Stimulated activated CD8-positive, alpha-beta memory T cell treated with anti-CD3 and anti-CD28 coated beads, Interleukin-15, amount 100 ng/mL, for 24 hours (primary cell): ENCODE data around the gene PRODH2.
"Not testable (repeated sequence)": the region's sequence is repeated elsewhere in the genome, so short reads cannot be mapped to it uniquely, and the experiment has no call there.

Source experiments
- DNase-seq: peaks from one replicate; pipeline ENCODE4 v3.0.0-alpha.2; 2020; ENCODE audit warnings: low read depth

PRODH2 gene

DNA sequence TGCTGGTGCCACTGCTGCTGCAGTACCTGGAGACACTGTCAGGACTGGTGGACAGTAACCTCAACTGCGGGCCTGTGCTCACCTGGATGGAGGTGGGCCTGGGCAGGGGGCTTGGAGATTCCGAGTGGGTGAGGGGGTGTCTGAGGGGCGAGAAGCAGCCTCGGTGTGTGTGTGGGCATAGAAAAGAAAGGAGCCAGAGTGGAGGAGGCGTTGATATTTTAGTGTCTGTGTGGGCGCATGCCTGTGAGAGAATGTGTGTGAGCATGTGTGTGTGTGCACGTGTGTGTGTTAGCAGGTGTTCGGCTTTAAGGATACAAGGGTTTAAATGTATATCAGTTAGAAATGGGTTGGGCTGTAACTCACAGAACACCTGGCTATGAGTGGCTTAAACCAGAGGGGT, 33.6 kb downstream of the PRODH2 start:
- DNase-seq = no peak

DNA sequence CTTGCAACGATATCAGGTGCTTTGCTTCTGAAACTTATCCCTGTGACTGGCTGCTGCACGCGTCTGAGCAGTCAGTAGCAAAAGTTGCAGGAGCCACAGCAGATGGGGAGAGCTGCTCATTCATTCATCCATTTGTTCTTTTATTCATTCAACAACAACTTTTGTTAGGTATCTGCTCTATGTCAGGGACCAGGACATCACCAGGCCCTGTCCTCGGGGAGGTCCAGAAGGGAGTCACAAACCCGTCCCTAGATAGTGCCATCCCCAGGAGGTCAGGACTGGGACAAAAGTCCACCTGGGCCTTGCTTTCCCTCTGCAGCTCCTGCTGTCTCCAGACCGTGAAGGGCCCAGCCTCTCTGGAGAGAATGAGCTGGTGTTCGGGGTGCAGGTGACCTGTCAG, 34.7 kb downstream of the PRODH2 start:
- no peak for DNase-seq

DNA sequence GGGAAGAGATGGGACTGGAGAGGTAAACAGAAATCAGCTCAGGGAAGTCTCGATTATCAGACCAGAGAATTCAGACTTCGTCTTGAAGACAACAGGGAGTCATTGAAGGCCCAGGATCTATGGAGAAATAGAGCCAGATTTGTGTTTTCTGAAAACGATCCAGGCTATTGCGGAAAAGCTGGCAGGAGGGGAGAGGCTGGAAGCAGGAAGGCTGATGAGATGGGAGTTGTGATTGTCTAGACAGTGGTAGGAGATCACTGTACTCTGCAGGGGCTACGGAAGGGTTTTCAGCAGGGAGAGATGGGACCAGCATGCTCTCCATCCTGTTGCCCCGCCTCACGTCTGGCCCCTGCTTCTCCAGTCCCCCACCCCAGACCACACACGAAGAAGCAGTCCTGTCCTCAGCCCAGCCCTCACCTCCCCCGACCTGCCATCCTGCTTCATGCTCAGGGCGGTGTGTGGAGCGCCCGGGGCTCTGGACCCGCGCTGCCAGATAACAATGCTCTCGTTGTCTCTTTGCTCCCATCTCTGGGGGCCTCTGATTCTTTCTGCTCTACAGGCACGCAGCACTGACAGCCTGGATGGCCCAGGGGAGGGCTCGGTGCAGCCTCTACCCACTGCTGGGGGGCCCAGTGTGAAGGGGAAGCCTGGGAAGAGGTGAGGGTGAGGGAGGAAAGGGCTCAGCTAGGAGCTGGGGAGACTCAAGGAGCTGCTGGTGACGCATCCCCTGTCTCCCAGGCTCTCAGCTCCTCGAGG, 35.4 kb downstream of the PRODH2 start:
- no peak for DNase-seq

DNA sequence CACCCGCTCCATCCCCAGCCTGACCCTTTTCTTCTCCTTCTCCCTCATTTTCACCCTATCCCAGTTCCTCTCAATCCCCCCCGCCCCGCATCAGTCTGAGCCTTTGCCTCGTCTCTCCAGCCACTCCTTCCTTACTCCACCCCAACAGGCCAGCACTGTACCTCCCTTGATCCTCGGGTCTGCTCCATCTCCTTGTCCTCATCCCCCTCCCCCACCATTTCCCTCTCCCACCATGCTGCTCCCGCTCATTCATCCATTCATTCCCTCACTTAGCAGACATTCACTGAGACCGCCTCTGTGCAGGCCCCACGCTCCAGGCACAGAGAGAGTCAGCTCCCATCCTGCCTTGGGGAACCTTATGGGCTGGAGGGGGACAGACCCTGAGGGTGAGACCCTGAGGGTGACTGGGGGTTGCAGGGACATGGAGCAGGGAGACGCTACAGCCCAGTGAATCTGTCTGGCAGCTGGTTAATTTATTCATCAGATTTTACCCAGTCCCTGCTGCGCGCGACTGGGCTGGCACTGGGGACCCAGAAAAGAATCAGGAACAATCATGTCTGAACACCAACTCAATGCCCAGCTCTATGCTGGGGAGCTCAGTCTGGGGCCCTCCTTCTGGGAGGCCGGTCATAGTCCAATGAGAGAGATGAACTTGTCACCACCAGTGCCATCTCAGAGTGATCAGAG, 36.4 kb downstream of the PRODH2 start:
- no peak for DNase-seq

DNA sequence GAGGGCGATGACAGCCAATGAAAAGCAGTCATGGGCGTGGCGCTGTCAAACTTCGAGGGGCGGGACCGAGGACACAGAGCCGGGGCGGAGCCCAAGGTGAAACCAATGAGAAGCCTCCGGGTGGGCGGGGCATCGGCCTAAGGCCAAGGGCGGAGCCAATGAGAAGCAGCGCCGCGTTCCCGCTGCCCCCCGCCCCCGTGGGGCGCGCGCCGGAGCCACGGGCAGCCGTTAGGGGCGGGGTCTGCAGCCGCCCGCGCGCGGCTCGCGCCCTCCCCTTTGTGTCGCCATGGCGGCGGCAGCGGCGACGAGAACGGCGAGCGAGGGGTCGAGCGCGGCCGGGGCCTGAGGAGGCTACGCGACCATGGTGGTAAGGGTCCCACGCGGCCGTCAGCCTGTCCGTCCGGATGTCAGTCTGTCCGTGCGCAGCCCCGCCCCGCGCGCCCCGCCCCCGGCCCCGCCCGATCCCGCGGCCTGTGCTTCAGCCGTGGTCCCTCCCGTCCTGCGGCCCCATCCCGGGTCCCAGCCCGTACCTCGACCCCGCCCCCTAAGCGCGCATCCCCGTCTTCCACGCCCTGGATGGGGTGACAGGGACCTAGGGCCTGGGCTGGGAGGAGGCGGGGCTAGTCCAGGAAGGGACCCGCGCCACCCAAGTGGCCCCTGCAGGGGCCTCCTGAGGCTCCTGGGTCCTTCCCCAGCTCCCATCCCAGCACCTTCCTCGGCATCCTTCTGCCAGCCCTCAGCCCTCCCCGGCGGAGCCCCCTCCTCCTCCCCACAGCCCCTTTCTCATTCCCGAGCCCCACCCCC, 37.1 kb downstream of the PRODH2 start, which contains the start of gene ARHGAP33:
TSS of gene ARHGAP33 (plus strand) at position 267 of the 804 bp plus-strand sequence. CDS start at position 362, 95 bp downstream.
- DNase-seq = peak; percentile 94

DNA sequence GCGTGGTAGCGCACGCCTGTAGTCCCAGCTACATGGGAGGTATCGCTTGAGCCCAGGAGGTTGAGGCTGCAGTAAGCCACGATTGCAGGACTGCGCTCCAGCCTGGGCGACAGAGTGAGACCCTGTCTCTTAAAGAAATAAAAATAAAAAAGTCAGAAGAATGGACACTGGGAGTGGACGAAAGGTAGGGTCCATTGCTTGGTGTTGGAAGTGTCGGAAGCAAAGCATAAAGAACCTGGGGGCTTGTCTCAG, 37.7 kb downstream of the PRODH2 start:
- no peak for DNase-seq

DNA sequence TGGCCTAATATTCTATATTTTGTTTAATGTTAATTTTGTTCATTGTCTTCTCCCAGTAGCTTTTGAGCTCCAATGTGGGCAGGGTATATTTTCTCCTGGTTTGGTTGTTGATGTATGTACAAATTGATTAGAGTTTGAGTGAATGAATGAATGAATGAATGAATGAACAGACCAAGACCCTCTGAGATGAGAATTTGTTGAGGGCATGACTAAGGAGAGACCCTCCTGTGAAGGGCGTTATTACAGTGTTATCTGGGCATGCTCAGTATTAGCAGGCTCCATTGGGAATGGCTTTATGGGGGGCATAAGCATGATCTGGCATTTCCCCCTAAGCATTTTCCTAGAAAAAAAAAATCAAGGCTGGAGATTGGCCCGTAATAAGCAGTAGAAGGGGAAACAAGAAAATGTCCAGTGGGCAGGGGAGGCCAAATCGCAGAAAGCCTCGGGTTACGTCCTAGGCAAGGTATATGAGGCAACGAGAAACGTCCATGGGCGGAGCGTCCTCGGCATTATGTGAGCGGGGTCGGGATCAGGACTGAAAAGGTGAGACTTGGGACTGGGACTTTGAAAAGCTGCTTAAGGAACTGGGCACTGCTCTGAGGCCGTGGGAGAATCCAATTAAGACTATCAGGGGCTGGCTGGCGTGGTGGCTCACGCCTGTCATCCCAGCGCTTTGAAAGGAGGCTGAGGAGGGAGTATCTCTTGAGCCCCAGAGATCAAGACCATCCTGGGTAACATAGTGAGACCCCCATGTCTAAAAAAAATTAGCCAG, 38.2 kb downstream of the PRODH2 start:
- no peak for DNase-seq

DNA sequence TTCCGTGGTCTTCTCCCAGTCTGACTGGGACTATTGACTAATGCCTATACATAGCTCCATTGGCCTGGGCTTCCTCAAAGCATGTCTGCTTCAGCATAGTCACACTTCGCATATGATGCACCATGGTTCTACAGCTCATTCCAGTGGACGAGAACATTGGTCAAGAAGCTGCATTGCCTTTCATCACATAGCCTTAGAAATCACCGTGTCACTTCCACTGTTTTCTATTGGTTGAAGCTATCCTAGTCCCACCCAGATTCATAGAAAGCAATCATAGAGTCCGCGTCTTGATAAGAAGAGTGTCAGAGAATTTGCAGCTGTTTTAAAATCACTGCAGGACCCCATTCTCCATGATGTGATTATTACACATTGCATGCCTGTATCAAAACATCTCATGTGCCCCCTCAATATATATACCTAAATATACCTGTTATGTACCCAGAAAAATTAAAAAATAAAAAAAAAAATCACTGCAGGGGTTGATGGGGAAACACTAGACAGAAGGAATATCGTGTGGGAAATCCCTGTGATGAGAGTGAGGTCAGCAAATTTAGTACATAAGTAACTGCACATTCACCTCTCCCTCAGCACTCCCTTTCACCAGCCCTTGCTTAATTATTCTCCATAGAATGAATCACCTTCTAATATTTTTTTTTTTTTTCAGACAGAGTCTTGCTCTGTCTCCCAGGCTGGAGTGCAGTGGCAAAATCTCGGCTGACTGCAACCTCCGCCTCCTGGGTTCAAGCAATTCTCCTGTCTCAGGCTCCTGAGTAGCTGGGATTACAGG, 39.4 kb downstream of the PRODH2 start:
- DNase-seq = no peak

DNA sequence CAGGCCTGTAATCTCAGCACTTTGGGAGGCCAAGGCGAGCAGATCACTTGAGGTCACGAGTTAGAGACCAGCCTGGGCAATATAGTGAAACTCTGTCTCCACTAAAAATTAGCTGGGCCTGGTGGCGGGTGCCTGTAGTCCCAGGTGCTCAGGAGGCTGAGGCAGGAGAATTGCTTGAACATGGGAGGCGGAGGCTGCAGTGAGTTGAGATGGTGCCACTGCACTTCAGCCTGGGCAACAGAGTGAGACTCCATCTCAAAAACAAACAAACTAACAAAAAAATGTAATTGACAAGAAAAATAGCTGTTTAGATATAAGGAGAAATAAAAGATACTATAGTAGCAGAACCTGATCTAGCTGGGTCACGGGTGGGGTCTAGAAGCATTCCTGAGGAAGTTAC, 40.3 kb downstream of the PRODH2 start:
- not testable (repeated sequence) for DNase-seq

DNA sequence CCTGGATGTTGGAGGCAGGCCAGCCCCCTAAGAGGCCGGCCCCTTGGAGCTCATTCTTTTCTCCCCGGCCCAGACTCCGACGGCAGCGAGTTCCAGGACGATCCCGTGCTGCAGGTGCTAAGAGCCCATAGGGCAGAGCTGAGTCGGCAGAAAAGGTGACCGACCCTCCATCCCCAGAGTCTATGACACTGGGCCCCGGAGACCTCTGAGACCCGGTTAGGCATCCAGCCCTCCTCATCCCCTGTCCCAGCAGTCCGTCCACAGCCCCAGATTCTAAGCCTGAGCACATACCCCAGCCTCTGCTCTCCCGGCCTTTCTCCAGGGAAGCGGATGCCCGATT, 44.6 kb downstream of the PRODH2 start:
- no peak for DNase-seq

DNA sequence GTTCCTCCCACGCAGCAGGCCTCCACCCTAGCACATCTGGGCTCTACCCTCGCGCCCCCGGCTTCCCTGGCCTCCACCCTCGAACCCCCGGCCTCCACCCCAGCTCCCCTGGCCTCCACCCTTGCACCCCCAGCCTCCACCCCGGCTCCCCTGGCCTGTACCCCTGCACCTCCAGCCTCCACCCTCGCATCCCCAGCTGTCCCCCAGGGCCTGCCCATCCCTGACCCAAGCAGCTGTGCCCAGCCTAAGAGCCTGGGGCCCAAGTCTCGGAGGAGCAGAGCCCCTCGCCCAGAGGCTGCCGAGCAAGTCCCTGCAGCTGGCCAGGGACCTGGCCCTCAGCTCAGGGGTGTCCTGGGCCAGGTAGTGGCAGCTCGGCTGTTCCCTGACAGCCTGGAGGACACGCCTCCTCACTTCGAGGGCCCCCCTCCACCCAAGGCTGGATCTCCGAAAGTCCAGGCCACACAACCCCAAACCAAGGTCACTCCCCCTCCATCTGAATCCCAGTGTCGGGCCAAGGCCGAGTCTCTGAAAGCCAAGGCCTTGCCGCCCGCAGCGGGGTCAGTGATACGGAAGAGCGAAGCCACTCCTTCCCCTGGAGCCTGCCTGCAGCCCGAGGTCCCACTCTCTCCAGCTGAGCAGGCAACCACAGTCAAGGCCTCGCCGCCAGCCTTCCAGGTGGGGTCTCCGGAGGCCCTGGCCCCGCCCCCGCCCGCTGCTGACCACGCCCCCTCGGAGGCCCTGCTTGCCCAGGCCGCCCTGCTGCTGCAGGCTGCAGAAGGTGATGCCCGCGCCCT, 45.2 kb downstream of the PRODH2 start:
- DNase-seq = no peak

DNA sequence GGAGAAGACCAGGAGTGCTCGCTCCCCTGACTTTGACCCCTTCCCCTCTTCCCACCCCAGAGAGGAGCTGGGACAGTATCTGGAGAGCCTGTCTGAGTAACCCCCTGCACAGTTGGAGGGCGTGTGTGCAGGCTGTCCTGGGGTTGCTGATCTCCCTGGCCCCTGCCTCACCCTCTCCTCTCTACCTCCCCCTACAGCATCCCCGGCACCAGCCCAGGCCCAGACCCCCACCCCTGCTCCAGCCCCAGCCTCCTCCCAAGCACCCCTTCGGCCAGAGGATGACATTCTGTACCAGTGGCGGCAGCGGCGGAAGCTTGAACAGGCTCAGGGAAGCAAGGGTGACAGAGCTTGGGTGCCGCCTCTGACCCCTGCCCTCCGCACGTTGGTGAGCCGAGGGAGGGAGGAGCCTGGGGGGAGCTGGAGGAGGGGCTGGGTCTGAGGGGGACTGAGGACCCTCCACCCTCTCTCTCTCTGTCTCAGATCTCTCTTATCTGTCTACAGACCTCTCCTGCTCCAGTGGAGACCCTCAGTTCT, 46.0 kb downstream of the PRODH2 start:
- DNase-seq = no peak

DNA sequence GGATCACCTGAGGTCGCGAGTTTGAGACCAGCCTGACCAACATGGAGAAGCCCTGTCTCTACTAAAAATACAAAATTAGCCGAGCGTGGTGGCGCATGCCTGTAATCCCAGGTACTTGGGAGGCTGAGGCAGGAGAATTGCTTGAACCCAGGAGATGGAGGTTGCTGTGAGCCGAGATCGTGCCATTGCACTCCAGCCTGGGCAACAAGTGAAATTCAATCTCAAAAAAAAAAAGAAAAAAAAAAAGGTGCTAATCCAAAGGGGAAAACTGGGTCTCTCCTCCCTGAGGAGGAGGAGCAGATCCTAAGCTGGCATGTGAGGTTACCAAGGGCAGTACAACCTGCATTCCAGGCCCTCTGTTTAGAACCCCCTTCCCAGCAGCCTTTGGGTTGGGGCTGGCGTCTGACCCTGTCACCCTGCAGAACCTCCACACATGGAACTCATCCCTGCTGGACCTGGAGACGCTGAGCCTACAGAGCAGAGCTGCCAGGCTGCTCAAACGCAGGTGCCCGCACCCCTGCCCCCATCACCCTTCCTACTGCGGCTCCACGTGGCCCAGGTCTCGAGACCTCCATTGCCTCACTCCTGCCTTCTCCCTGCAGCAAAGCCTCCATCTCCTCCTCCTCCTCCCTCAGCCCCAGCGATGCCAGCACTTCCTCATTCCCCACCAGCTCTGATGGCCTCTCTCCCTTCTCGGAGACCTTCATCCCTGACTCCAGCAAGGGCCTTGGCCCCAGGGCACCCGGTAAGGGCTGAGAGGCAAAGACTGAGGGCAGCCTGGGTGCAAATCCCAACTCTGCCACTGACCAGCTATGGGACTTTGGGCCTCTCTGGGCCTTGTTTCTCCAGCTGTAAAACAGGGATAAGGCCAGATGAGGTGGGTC, 48.0 kb downstream of the PRODH2 start:
- no peak for DNase-seq

DNA sequence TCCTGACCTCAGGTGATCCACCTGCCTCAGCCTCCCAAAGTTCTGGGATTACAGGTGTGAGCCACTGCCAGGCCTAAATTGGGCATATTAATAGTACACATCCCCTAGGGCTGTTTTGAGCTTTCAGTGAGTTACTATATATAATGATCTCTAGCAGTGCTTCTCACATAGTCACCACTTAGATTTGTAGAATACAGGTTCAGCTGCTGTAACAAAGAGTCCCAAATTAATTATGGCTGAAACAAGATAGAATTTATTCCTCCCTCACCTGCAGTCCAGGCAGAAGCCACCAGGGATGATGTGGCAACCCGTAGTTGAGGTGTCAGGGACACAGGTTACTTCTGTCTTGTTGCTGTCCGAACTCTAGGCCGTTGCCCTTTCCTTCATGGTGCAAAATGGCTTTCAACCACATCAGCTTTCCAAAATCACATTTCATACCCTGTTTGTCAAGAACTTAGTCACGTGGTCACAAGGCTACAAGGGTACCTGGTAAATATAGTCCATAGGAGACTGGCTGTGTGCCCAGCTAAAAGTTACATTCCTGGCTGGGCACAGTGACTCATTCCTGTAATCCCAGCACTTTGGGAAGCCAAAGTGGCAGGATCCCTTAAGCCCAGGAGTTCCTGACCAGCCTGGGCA, 51.8 kb downstream of the PRODH2 start:
- no peak for DNase-seq

DNA sequence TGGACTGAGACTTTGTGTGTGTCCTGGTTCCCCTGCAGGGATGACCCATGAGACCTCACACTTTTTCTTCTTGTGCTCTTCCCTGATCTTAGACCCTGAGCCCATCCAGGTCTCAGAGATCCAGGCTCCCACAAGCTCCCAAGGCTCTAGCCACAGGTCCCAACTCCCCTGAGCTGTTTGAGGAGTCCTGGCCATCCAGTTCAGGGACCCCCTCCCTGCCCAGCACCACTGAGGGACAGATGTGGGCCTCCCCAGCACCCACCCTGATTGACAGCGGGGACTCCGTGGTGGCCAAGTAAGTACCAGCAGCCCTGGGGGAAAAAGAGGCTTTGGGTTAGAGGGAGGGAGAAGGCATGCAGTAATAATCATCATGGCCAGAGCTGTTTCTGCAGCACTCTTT, 52.9 kb downstream of the PRODH2 start:
- DNase-seq = no peak

DNA sequence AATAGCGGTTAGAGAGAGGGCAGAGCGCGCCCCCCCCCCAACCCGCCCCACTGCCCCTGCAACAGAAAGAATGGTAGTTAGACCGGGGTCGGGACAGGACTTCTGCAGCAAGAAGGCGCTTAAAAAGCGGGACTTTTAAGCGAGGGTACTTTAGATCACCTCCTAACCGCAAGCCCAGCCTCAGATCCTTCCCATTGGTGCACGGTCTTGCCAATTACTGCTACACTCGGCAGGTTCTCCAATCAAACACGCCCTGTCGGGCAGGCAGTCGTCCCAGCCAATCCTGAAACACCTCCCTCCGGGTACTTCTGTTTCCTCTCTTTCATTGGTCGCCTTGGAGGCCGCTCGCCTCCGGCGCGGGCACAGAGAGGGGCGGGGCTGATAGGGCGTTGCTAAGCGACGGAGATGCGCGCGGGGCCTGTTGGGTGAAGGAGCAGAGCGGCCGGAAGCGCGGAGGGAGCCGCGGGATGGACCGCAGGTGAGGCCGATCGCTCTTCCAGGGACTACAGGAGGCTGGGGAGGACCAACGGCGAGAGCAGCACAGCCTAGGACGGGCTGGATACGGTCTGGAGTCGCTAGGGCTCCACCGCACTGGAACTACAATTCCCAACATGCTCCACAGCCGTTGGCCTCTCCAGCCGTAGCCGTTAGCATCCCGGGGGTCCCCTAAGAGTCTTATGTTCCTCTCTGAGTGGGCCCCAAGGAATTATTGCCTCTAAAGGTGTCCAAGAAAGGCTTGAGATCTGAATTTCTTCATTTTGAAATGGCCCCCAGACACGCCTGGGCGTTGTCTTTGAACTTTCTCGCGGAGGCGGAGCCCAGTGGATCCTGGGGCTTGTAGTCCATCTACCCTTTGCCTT, 54.7 kb downstream of the PRODH2 start, which contains the start of gene PROSER3:
TSS of gene PROSER3 (plus strand) at position 428 of the 860 bp plus-strand sequence. CDS start at position 468, 40 bp downstream.
- DNase-seq = peak; percentile 87

DNA sequence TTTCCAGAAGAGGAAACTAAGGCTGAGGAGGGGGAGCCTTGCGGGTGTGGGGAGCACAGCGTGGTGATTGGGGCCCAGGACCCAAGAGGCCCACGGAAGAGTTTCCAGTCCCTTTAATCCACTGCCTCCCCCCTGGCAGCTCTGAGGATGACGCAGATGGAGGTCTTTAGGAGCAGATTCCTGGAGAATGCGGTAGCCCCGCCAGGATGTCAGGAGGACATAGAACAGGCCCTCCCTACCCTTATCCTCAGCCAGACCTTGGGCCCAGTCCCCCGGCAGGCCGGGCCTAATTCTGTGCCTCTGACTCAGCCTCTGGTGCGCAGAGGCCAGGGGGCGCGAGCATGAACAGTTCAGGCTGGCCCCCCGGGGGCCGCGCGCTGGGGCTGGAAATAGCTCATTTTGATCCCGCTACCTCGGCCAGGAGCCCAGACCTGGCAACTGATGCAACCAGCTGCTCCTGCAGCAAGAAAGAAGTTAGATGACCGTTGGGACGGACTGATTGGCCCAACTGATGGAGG, 55.4 kb downstream of the PRODH2 start:
- no peak for DNase-seq
